HG03045 (cell line): ENCODE measurements around the gene STPG2.

Experiments used
- ATAC-seq: cut with Tn5 transposase; IDR thresholded peaks from one replicate; pipeline ENCODE4 v1.9.1; 2021; ENCODE audit warnings: mild to moderate bottlenecking, moderate library complexity; ENCODE audit not compliant: unreplicated experiment

The STPG2 gene

DNA sequence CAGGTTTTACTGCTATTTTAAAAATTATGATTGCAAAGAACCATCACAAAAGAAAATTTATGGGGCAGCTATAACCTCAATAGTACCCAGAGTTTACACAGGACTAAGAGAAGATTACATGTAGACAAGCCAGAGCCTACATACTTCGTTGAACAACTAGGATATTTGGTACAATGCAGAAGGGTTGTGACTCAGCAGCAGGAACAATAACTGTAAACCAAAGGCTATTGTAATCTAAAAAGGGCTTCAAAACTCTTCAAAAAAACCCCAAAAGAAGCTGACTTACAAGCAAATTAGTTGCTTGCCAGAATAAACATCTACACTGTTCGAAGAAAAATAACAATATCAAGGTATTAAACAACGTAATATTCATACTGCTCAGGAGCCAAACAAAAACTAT is 618.0 kb downstream of the STPG2 start:
- ATAC-seq = no peak

DNA sequence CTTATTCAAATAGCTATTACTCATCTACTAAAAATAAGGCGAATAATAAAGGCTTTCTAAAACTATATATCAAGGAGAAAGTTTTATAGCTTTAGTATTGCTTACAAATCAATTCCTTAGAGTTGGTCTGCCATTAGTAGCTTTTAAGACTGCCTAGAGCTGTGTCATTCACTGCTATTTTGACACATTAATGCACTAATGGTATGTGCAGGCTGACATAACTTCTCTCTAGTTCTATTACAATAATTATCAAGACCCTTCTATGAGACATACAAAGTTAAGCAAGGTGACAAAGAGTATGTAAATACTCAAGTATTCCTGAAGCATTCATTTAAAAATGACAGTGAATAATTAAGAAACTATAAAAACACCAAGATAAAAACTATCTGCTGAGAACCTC is 625.3 kb downstream of the STPG2 start:
- ATAC-seq = no peak

DNA sequence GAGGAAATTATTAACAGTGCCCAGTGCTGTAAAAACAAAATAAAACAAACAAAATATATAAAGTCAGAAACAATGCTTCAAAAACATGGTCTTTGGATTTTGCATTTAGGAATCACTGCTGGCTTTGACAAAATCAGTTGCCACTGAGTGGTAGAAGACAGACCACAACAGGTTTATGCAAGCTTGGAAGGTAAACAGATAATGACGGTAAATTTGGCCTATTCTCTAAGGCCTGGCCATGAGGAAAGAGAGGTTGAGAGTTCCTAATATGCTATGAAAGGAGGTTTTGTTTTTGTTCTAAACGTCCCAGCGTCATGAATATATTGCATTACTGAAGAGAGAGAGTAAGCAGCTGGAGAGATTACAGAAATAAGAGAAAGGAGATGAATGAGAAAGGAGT is 629.4 kb downstream of the STPG2 start:
- no peak for ATAC-seq
